ENCODE results near the gene RPTN.

- TF ChIP-seq SUZ12 (IDR thresholded peaks at IDR 0.05; ENCODE audit: extremely low read depth, insufficient read depth, insufficient read length), result no peak
- no peak for TF ChIP-seq ZNF274 (IDR thresholded peaks at IDR 0.05; ENCODE audit: low read depth, low read length)
- TF ChIP-seq YY1 (IDR thresholded peaks at IDR 0.05; ENCODE audit: insufficient read depth, insufficient read length), result no peak
These were observed 11.0 kb downstream of the RPTN start for GRCh38 chr1:152148051-152148450.

Data from NT2/D1 (cell line).